Immature natural killer cell (primary cell): Measurements from ENCODE around the gene USP17L15. TPM values are rescaled to one million over a fixed set of nuclear protein-coding genes. Genes with fewer than 3 reads are reported as not detected.
"Not testable (repeated sequence)": the region's sequence is repeated elsewhere in the genome, so short reads cannot be mapped to it uniquely, and the experiment has no call there.

ENCODE experiments used
- DNase-seq, 3 donors: peaks; one replicate each; pipeline ENCODE4 v3.0.0; 2022; ENCODE audit warnings: mixed read lengths in 1 of 3
- H3K27ac Mint-ChIP-seq, 6 donors: one replicate each; pipeline ENCODE4 v1.8.0; 2020; ENCODE audit warnings: mixed read lengths in 6 of 6, mild to moderate bottlenecking in 5 of 6, inconsistent platforms in 4 of 6, moderate library complexity in 3 of 6
- H3K27me3 Mint-ChIP-seq, 3 donors: one replicate each; pipeline ENCODE4 v1.8.0; 2020 to 2021; ENCODE audit warnings: low read depth in 3 of 3, mild to moderate bottlenecking in 3 of 3, mixed read lengths in 3 of 3, moderate library complexity in 3 of 3, inconsistent platforms in 1 of 3
- H3K36me3 Mint-ChIP-seq, 3 donors: one replicate each; pipeline ENCODE4 v1.8.0; 2020; ENCODE audit warnings: mixed read lengths in 3 of 3, inconsistent platforms in 2 of 3, mild to moderate bottlenecking in 2 of 3
- H3K4me1 Mint-ChIP-seq, 2 donors: one replicate each; pipeline ENCODE4 v1.8.0; 2020; ENCODE audit warnings: inconsistent platforms in 2 of 2, mild to moderate bottlenecking in 2 of 2, mixed read lengths in 2 of 2, moderate library complexity in 1 of 2
- H3K4me3 Mint-ChIP-seq, 5 donors: one replicate each; pipeline ENCODE4 v1.8.0; 2020; ENCODE audit warnings: mild to moderate bottlenecking in 5 of 5, mixed read lengths in 5 of 5, inconsistent platforms in 3 of 5, moderate library complexity in 3 of 5
- H3K9me3 Mint-ChIP-seq, 6 donors: one replicate each; pipeline ENCODE4 v1.8.0; 2020; ENCODE audit warnings: mild to moderate bottlenecking in 6 of 6, mixed read lengths in 6 of 6, inconsistent platforms in 4 of 6, moderate library complexity in 3 of 6
- polyA plus RNA-seq, 3 donors: library from polyadenylated mRNA; unstranded; fragments of 300-500 nt; fragmentation: Illumina TruSeq; gene quantifications; one replicate each; pipeline ENCODE4 v1.2.3, GENCODE V29; 2021

Gene USP17L15
- polyA plus RNA-seq = not detected

GRCh38 chr4:9234085-9234484, at the start of gene USP17L15:
Gene USP17L15 (plus strand): TSS chr4:9234385. CDS start chr4:9234385, 0 bp downstream.
- not testable (repeated sequence) for H3K36me3 Mint-ChIP-seq, H3K4me1 Mint-ChIP-seq, H3K4me3 Mint-ChIP-seq, H3K27ac Mint-ChIP-seq, DNase-seq, H3K9me3 Mint-ChIP-seq, H3K27me3 Mint-ChIP-seq

- DNase-seq, H3K9me3 Mint-ChIP-seq, H3K4me1 Mint-ChIP-seq, H3K36me3 Mint-ChIP-seq, H3K4me3 Mint-ChIP-seq, H3K27ac Mint-ChIP-seq, H3K27me3 Mint-ChIP-seq: not testable (repeated sequence)
Measured at GRCh38 chr4:9210357-9210756, 23.8 kb upstream of the USP17L15 start, which contains the start of gene USP17L10. Gene USP17L10 (plus strand): TSS chr4:9210657. CDS start chr4:9210657, 0 bp downstream.

DNA sequence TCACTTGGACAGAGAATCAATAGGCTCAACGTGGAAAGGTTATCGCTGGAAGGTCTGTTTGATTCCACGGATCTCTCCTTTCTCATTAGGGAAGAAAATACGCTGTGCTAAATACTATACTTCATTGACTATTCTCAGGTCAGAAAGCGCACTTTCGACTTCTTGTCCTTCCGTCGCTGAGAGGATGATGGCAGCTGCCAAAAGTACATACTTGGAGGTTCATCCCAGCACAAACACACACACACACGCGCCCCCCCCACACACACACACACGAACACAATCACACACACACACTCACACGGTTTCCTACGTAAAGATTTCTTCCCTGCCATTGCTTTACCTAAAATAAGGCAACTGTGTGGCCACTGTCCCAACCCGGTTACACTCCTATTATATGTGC, 19.5 kb upstream of the USP17L15 start:
- not testable (repeated sequence) for H3K4me3 Mint-ChIP-seq, H3K9me3 Mint-ChIP-seq, DNase-seq, H3K4me1 Mint-ChIP-seq, H3K27ac Mint-ChIP-seq, H3K36me3 Mint-ChIP-seq, H3K27me3 Mint-ChIP-seq

DNA sequence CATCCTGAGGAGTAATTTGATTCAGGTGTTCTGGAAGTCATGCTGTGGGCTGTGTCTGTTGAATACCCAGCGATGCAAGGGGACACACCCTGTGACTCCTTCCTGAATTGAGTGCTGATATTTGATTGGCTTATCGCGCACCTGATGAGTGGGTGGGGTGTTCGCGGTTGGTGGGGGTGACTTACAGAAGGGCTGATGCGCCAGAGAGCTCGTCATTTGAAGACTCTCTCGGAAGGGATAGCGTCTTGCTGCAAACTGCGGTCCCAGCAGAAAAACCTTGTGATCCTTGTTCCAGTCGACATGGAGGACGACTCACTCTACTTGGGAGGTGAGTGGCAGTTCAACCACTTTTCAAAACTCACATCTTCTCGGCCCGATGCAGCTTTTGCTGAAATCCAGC, 19.1 kb upstream of the USP17L15 start, which contains the start of gene USP17L11:
TSS of gene USP17L11 (plus strand) at position 301 of the 400 bp plus-strand sequence. CDS start at position 301, 0 bp downstream.
- not testable (repeated sequence) for H3K9me3 Mint-ChIP-seq, H3K27me3 Mint-ChIP-seq, DNase-seq, H3K4me3 Mint-ChIP-seq, H3K27ac Mint-ChIP-seq, H3K4me1 Mint-ChIP-seq, H3K36me3 Mint-ChIP-seq

DNA sequence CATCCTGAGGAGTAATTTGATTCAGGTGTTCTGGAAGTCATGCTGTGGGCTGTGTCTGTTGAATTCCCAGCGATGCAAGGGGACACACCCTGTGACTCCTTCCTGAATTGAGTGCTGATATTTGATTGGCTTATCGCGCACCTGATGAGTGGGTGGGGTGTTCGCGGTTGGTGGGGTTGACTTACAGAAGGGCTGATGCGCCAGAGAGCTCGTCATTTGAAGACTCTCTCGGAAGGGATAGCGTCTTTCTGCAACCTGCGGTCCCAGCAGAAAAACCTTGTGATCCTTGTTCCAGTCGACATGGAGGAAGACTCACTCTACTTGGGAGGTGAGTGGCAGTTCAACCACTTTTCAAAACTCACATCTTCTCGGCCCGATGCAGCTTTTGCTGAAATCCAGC, 14.3 kb upstream of the USP17L15 start, which contains the start of gene USP17L12:
TSS of gene USP17L12 (plus strand) at position 301 of the 400 bp plus-strand sequence. CDS start at position 301, 0 bp downstream.
- H3K27ac Mint-ChIP-seq, H3K4me3 Mint-ChIP-seq, H3K4me1 Mint-ChIP-seq, H3K36me3 Mint-ChIP-seq, H3K9me3 Mint-ChIP-seq, DNase-seq, H3K27me3 Mint-ChIP-seq: not testable (repeated sequence)

DNA sequence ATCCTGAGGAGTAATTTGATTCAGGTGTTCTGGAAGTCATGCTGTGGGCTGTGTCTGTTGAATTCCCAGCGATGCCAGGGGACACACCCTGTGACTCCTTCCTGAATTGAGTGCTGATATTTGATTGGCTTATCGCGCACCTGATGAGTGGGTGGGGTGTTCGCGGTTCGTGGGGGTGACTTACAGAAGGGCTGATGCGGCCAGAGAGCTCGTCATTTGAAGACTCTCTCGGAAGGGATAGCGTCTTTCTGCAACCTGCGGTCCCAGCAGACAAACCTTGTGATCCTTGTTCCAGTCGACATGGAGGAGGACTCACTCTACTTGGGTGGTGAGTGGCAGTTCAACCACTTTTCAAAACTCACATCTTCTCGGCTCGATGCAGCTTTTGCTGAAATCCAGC, 9.6 kb upstream of the USP17L15 start, which contains the start of gene USP17L13:
TSS of gene USP17L13 (plus strand) at position 301 of the 400 bp plus-strand sequence. CDS start at position 301, 0 bp downstream.
- not testable (repeated sequence) for H3K27ac Mint-ChIP-seq, DNase-seq, H3K36me3 Mint-ChIP-seq, H3K4me1 Mint-ChIP-seq, H3K9me3 Mint-ChIP-seq, H3K27me3 Mint-ChIP-seq, H3K4me3 Mint-ChIP-seq

DNA sequence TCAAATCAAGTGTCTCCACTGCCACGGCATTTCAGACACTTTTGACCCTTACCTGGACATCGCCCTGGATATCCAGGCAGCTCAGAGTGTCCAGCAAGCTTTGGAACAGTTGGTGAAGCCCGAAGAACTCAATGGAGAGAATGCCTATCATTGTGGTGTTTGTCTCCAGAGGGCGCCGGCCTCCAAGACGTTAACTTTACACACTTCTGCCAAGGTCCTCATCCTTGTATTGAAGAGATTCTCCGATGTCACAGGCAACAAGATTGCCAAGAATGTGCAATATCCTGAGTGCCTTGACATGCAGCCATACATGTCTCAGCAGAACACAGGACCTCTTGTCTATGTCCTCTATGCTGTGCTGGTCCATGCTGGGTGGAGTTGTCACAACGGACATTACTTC, 3.9 kb upstream of the USP17L15 start:
- not testable (repeated sequence) for DNase-seq, H3K27ac Mint-ChIP-seq, H3K36me3 Mint-ChIP-seq, H3K27me3 Mint-ChIP-seq, H3K4me3 Mint-ChIP-seq, H3K9me3 Mint-ChIP-seq, H3K4me1 Mint-ChIP-seq

DNA sequence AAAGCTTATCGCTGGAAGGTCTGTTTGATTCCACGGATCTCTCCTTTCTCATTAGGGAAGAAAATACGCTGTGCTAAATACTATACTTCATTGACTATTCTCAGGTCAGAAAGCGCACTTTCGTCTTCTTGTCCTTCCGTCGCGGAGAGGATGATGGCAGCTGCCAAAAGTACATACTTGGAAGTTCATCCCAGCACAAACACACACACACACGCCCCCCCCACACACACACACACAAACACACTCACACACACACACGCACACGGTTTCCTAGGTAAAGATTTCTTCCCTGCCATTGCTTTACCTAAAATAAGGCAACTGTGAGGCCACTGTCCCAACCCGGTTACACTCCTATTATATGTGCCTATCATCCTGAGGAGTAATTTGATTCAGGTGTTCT, 4.3 kb downstream of the USP17L15 start:
- H3K27me3 Mint-ChIP-seq, H3K36me3 Mint-ChIP-seq, DNase-seq, H3K4me3 Mint-ChIP-seq, H3K9me3 Mint-ChIP-seq, H3K4me1 Mint-ChIP-seq, H3K27ac Mint-ChIP-seq: not testable (repeated sequence)

- H3K4me1 Mint-ChIP-seq, H3K4me3 Mint-ChIP-seq, H3K9me3 Mint-ChIP-seq, H3K27me3 Mint-ChIP-seq, DNase-seq, H3K36me3 Mint-ChIP-seq, H3K27ac Mint-ChIP-seq: not testable (repeated sequence)
Measured at GRCh38 chr4:9243579-9243978, 9.4 kb downstream of the USP17L15 start, which contains the start of gene USP17L17. Gene USP17L17 (plus strand): TSS chr4:9243879. CDS start chr4:9243879, 0 bp downstream.

DNA sequence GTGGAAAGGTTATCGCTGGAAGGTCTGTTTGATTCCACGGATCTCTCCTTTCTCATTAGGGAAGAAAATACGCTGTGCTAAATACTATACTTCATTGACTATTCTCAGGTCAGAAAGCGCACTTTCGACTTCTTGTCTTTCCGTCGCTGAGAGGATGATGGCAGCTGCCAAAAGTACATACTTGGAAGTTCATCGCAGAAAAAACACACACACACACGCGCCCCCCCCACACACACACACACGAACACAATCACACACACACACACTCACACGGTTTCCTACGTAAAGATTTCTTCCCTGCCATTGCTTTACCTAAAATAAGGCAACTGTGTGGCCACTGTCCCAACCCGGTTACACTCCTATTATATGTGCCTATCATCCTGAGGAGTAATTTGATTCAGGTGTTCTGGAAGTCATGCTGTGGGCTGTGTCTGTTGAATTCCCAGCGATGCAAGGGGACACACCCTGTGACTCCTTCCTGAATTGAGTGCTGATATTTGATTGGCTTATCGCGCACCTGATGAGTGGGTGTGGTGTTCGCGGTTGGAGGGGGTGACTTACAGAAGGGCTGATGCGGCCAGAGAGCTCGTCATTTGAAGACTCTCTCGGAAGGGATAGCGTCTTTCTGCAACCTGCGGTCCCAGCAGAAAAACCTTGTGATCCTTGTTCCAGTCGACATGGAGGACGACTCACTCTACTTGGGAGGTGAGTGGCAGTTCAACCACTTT, 13.9 kb downstream of the USP17L15 start, which contains the start of gene USP17L18:
TSS of gene USP17L18 (plus strand) at position 678 of the 728 bp plus-strand sequence. CDS start at position 678, 0 bp downstream.
- H3K4me3 Mint-ChIP-seq, H3K36me3 Mint-ChIP-seq, H3K27ac Mint-ChIP-seq, DNase-seq, H3K4me1 Mint-ChIP-seq, H3K27me3 Mint-ChIP-seq, H3K9me3 Mint-ChIP-seq: not testable (repeated sequence)

DNA sequence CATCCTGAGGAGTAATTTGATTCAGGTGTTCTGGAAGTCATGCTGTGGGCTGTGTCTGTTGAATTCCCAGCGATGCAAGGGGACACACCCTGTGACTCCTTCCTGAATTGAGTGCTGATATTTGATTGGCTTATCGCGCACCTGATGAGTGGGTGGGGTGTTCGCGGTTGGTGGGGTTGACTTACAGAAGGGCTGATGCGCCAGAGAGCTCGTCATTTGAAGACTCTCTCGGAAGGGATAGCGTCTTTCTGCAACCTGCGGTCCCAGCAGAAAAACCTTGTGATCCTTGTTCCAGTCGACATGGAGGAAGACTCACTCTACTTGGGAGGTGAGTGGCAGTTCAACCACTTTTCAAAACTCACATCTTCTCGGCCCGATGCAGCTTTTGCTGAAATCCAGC, 18.9 kb downstream of the USP17L15 start, which contains the start of gene USP17L19:
TSS of gene USP17L19 (plus strand) at position 301 of the 400 bp plus-strand sequence. CDS start at position 301, 0 bp downstream.
- not testable (repeated sequence) for H3K27me3 Mint-ChIP-seq, H3K4me1 Mint-ChIP-seq, H3K36me3 Mint-ChIP-seq, DNase-seq, H3K27ac Mint-ChIP-seq, H3K4me3 Mint-ChIP-seq, H3K9me3 Mint-ChIP-seq

- H3K27me3 Mint-ChIP-seq, H3K4me3 Mint-ChIP-seq, H3K36me3 Mint-ChIP-seq, H3K4me1 Mint-ChIP-seq, H3K9me3 Mint-ChIP-seq, H3K27ac Mint-ChIP-seq, DNase-seq: not testable (repeated sequence)
Measured at GRCh38 chr4:9257824-9258223, 23.6 kb downstream of the USP17L15 start, which contains the start of gene USP17L20. Gene USP17L20 (plus strand): TSS chr4:9258124. CDS start chr4:9258124, 0 bp downstream.

DNA sequence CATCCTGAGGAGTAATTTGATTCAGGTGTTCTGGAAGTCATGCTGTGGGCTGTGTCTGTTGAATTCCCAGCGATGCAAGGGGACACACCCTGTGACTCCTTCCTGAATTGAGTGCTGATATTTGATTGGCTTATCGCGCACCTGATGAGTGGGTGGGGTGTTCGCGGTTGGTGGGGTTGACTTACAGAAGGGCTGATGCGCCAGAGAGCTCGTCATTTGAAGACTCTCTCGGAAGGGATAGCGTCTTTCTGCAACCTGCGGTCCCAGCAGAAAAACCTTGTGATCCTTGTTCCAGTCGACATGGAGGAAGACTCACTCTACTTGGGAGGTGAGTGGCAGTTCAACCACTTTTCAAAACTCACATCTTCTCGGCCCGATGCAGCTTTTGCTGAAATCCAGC, 28.4 kb downstream of the USP17L15 start, which contains the start of gene USP17L21:
TSS of gene USP17L21 (plus strand) at position 301 of the 400 bp plus-strand sequence. CDS start at position 301, 0 bp downstream.
- not testable (repeated sequence) for H3K4me1 Mint-ChIP-seq, H3K9me3 Mint-ChIP-seq, H3K27me3 Mint-ChIP-seq, H3K36me3 Mint-ChIP-seq, H3K27ac Mint-ChIP-seq, H3K4me3 Mint-ChIP-seq, DNase-seq

GRCh38 chr4:9267319-9267718, 33.1 kb downstream of the USP17L15 start, which contains the start of gene USP17L22:
Gene USP17L22 (plus strand): TSS chr4:9267619. CDS start chr4:9267619, 0 bp downstream.
- not testable (repeated sequence) for H3K9me3 Mint-ChIP-seq, H3K27ac Mint-ChIP-seq, H3K36me3 Mint-ChIP-seq, H3K4me3 Mint-ChIP-seq, H3K27me3 Mint-ChIP-seq, H3K4me1 Mint-ChIP-seq, DNase-seq
